Upper lobe of left lung (tissue), 6 donors: ENCODE results near the gene RNF168. TPM values are rescaled to one million over a fixed set of nuclear protein-coding genes. Genes with fewer than 3 reads are reported as not detected.

Source experiments
- ATAC-seq, 2 donors: fragments of 200-7000 bp; cut with Tn5 transposase; one replicate each; pipeline ENCODE4 v1.9.1; 2022; ENCODE audit warnings: mild to moderate bottlenecking in 2 of 2, moderate library complexity in 2 of 2; ENCODE audit not compliant: low FRiP score in 2 of 2
- DNase-seq, 2 donors: peaks; one replicate each; pipeline ENCODE4 v3.0.0-alpha.2; 2019 to 2020
- H3K27ac ChIP-seq, 4 donors: fragments of 200-600 bp; sonication (generic); one replicate each; pipeline ENCODE4 v1.5.1; 2016 to 2019
- H3K27me3 ChIP-seq, 4 donors: fragments of 200-600 bp; sonication (generic); one replicate each; pipeline ENCODE4 v1.5.1; 2017 to 2019
- H3K36me3 ChIP-seq, 4 donors: fragments of 200-600 bp; sonication (generic); one replicate each; pipeline ENCODE4 v1.5.1; 2016 to 2019
- H3K4me1 ChIP-seq, 4 donors: fragments of 200-600 bp; sonication (generic); one replicate each; pipeline ENCODE4 v1.5.1; 2018 to 2019
- H3K4me3 ChIP-seq, 4 donors: fragments of 200-600 bp; sonication (generic); one replicate each; pipeline ENCODE4 v1.5.1; 2017 to 2019; ENCODE audit warnings: mild to moderate bottlenecking in 2 of 4, moderate library complexity in 1 of 4
- H3K9me3 ChIP-seq, 4 donors: fragments of 200-600 bp; sonication (generic); one replicate each; pipeline ENCODE4 v1.5.1; 2018 to 2019
- CTCF ChIP-seq, 6 experiments: fragments of 450-650 bp in 4 of 6; fragments of 200-600 bp in 2 of 6; sonication (generic) in 2 of 6; IDR thresholded peaks; one replicate each; pipeline ENCODE4 v1.5.1; 2016 to 2019; ENCODE audit warnings: antibody characterized with exemption in 6 of 6
- EP300 ChIP-seq, 4 donors: sonication (generic); formaldehyde crosslinking; IDR thresholded peaks; one replicate each; pipeline ENCODE4 v1.5.1; 2017; ENCODE audit warnings: antibody characterized with exemption in 4 of 4, control low read depth in 2 of 4
- POLR2A ChIP-seq, 4 donors: fragments of 450-650 bp; IDR thresholded peaks; one replicate each; pipeline ENCODE4 v1.5.1; 2016 to 2017; ENCODE audit warnings: antibody characterized with exemption in 4 of 4, mild to moderate bottlenecking in 2 of 4
- POLR2AphosphoS5 ChIP-seq, 2 donors: sonication (generic); formaldehyde crosslinking; IDR thresholded peaks; one replicate each; pipeline ENCODE4 v1.5.1; 2017; ENCODE audit warnings: antibody characterized with exemption in 2 of 2
- WGBS, 2 donors: methylation state at CpG; one replicate each; pipeline ENCODE4 v1.1.5; 2017 to 2018; 5-methylcytosine and 5-hydroxymethylcytosine counted together
- total RNA-seq, 6 donors: library from RNA; depleted of rRNA in 4 of 6; stranded (reverse); fragments of >200 nt in 4 of 6; gene quantifications; one replicate each; pipeline versions ENCODE4 v1.1.0 to v1.2.1, GENCODE V29; 2016 to 2021
- donor health status: DM: no; HTN: no; CAD: no; lungs with moderate emphysema.
- donor health status: DM: no; HTN: yes; CAD: no; lungs with severe emphysema.

The RNF168 gene
- total RNA-seq, 6 donors from 2014 or later, result 22.2 to 33.5 (median 26.6) TPM

GRCh38 chr3:196499807-196500524 lies 3.6 kb downstream of the RNF168 start:
- DNase-seq, result no peak
- Histone ChIP-seq H3K4me1 (peaks cover 14 to 41% (median 19%) of the 10 kb centered on the region in 4 donors), H3K4me3 (peak overlapping the region in 3 of 4 donors; percentile 58 to 94 (median 93)), H3K9me3 (no peaks in the 10 kb centered on the region), H3K27ac (peak overlapping the region in 3 of 4 donors; percentile 45 to 93 (median 54)), H3K27me3 (no peaks in the 10 kb centered on the region), H3K36me3 (peaks cover 0 to 3% (median 2%) of the 10 kb centered on the region in 4 donors)
- TF ChIP-seq POLR2AphosphoS5 (IDR thresholded peaks at IDR 0.05) (no peak), EP300 (IDR thresholded peaks at IDR 0.05) (no peak), CTCF (IDR thresholded peaks at IDR 0.05) (no peak), POLR2A (IDR thresholded peaks at IDR 0.05) (no peak)
- WGBS, 2 donors, result 73 to 74% methylated on average over 11 of the region's 11 CpGs
- no peak for ATAC-seq

GRCh38 chr3:196499061-196499460 lies 4.5 kb downstream of the RNF168 start:
- no peaks in the 10 kb centered on the region for H3K9me3 ChIP-seq
- H3K27ac ChIP-seq, result peak overlapping the region in 1 of 4 donors; percentile 93
- H3K4me3 ChIP-seq, result no peak overlapping the region
- WGBS, 2 donors, result 91 to 94% methylated on average over 5 of the region's 5 CpGs
- H3K36me3 ChIP-seq, result peaks cover 0 to 3% (median 2%) of the 10 kb centered on the region in 4 donors
- no peak for DNase-seq
- no peaks in the 10 kb centered on the region for H3K27me3 ChIP-seq
- H3K4me1 ChIP-seq, result peaks cover 11 to 37% (median 17%) of the 10 kb centered on the region in 4 donors
- no peak for ATAC-seq
- TF ChIP-seq EP300 (IDR thresholded peaks at IDR 0.05) (no peak), POLR2AphosphoS5 (IDR thresholded peaks at IDR 0.05) (no peak), CTCF (IDR thresholded peaks at IDR 0.05) (no peak), POLR2A (IDR thresholded peaks at IDR 0.05) (no peak)

- Histone ChIP-seq H3K9me3 (no peaks in the 10 kb centered on the region), H3K4me3 (no peak overlapping the region), H3K27me3 (no peaks in the 10 kb centered on the region), H3K36me3 (peaks cover 0 to 3% (median 2%) of the 10 kb centered on the region in 4 donors), H3K27ac (no peak overlapping the region), H3K4me1 (peaks cover 10 to 34% (median 17%) of the 10 kb centered on the region in 4 donors)
- TF ChIP-seq POLR2A (IDR thresholded peaks at IDR 0.05) (no peak), CTCF (IDR thresholded peaks at IDR 0.05) (no peak), POLR2AphosphoS5 (IDR thresholded peaks at IDR 0.05) (no peak), EP300 (IDR thresholded peaks at IDR 0.05) (no peak)
- DNase-seq (no peak), ATAC-seq (no peak)
- 92 to 95% methylated on average over 8 of the region's 8 CpGs for WGBS, 2 donors
Observed at GRCh38 chr3:196498297-196498696, 5.3 kb downstream of the RNF168 start.

GRCh38 chr3:196496183-196496582 lies 7.4 kb downstream of the RNF168 start:
- WGBS, 2 donors, result 77 to 80% methylated on average over 4 of the region's 4 CpGs
- Histone ChIP-seq H3K27ac (no peak overlapping the region), H3K4me3 (no peak overlapping the region), H3K27me3 (no peaks in the 10 kb centered on the region), H3K36me3 (peaks cover 0 to 3% (median 2%) of the 10 kb centered on the region in 4 donors), H3K9me3 (no peaks in the 10 kb centered on the region), H3K4me1 (peaks cover 10 to 30% (median 17%) of the 10 kb centered on the region in 4 donors)
- DNase-seq (no peak), ATAC-seq (no peak)
- TF ChIP-seq CTCF (IDR thresholded peaks at IDR 0.05), result no peak
- TF ChIP-seq POLR2AphosphoS5 (IDR thresholded peaks at IDR 0.05), result no peak
- no peak for TF ChIP-seq EP300 (IDR thresholded peaks at IDR 0.05)
- no peak for TF ChIP-seq POLR2A (IDR thresholded peaks at IDR 0.05)
